HG03439 (cell line): ENCODE measurements around the gene TASOR2.
A peak's percentile ranks its signal among the peaks of the same experiment; 100 is the strongest.

Experiments
- ATAC-seq: cut with Tn5 transposase; IDR thresholded peaks from one replicate; pipeline ENCODE4 v1.9.1; 2021; ENCODE audit warnings: mild to moderate bottlenecking, moderate library complexity; ENCODE audit not compliant: unreplicated experiment

Gene TASOR2

GRCh38 chr10:5656737-5657579, 27.7 kb upstream of the TASOR2 start:
- no peak for ATAC-seq

GRCh38 chr10:5658871-5659618, 25.6 kb upstream of the TASOR2 start:
- ATAC-seq: no peak

DNA sequence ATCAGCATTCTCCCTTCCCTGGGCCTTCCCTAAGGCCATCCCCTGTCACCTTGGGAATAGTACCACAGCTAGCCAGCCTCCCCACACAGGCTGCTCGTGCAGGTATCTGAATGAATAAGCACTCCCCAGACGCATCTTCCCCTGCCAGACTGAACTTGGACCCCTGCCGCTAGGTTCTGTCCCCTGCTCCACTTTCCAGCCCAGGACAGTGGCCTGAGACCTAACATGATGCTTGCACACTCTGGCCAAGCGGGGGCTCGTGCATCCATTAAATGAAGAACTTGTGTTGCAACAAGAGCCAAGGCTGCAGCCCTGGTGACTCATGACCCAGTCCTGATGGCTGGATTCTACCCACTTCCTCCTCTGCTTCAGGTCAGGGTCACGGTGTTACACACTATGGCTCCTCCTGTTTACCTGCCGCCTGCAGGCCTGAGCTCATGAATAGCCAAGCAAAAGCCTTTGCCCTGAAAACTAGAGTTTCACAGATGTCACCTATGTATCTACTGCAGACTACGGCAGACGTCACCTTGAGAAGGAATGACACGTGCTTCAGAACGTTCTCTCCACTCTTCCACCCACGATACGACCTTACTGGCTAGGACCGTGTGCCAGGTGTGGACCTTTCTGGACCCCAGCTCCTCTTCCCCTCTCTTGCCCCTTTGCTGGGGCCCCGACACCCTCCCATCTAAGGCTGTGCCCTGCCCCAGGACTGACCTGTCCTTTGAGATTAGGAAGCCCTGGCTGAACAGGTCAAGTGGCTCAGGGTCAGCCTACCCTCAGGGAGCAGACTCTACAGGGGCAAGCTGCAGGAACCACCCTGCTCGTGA, 24.7 kb upstream of the TASOR2 start:
- ATAC-seq: peak; percentile 49

DNA sequence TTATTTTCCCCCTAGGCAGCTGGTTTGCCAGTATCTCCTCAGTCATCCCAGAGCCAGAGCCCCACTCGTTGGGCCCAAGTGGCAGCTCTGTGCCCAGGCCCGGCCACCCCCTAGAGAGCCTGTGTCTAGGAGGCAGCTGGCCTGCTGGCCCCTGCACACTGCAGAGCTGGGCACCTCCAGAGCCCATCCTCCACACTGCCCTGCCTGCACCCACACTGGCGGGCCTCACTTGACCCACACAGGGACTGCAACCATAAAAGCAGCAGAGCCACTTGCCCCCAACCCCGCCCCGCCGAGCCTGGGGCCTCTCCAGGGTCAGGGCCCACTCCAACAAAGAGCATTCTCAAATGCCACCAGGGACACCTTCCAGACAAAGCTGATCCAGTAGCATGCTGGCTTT, 23.6 kb upstream of the TASOR2 start:
- no peak for ATAC-seq

DNA sequence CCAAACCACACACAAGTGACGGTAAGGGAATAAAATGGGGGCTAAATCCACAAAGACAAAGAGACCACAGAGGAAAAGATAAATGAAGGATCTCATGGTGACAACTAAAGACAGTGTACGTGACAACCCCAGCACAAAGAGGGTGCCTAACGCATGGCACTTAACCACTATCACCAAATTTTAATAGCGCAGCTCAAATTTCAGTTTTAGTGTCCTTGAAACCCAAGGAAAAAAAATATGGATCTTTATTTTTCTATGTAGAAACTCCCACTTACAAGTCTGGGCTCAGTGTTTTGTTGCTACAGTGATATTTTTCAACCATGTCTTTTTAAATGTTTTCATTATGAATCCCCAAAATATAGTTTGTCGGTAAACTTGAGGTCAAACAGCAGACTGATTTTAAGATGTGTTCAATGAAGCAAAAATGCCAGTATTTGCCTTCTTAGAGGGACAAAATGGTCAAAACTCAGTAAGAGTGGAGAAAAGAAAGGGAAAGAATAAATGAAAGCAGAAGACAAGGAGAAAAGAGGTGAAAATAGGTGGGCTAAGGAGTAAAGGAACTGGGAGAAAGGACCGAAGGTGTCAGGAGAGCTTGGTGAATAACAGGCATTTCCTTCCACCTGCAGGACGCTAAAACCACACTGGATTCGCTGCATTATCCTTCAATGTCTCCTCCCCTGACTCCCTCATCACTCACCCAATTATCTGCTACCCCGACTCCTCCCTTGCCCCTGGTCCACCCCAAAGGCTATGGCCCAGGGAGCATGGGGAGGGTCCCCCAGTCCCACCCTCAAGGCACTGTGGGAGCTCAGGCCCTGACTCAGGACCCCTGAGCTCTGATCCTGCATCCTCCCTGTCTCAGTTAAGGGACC, 21.7 kb upstream of the TASOR2 start:
- no peak for ATAC-seq

DNA sequence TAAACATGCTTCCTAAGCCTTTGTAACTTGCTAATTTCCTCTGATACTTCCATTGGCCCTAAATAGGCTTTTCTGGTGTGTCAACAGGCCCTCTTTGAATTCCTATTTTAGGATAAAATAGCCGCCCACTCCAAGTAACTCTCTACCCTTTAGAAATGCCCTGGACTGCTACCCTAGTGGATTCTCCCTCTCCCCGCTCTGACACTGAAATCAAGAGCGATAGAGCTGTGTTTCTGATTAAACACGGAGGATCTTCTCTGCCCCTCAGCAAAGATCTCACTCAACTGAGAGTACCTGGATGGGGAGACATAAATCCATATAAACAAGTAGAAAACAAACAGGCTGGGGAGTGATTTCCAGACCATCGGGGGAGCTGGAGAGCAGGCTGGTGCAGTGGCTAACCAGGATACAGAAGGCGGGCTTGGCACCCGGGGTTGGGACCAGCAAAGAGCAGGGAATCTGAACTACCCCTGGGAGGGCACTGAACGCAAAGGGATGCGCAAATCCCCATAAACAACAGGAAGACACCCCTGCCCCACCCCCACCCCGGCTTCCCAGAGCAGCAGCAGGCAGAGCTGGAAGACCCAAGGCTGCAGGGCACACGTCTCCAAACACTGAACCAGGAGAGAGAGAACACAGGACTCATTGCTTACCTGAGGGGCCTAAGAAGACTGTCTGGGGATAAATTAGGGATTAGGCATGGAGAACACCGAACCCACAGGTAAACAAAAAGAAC, 20.8 kb upstream of the TASOR2 start:
- ATAC-seq: no peak

GRCh38 chr10:5665373-5666007, 19.1 kb upstream of the TASOR2 start:
- no peak for ATAC-seq

DNA sequence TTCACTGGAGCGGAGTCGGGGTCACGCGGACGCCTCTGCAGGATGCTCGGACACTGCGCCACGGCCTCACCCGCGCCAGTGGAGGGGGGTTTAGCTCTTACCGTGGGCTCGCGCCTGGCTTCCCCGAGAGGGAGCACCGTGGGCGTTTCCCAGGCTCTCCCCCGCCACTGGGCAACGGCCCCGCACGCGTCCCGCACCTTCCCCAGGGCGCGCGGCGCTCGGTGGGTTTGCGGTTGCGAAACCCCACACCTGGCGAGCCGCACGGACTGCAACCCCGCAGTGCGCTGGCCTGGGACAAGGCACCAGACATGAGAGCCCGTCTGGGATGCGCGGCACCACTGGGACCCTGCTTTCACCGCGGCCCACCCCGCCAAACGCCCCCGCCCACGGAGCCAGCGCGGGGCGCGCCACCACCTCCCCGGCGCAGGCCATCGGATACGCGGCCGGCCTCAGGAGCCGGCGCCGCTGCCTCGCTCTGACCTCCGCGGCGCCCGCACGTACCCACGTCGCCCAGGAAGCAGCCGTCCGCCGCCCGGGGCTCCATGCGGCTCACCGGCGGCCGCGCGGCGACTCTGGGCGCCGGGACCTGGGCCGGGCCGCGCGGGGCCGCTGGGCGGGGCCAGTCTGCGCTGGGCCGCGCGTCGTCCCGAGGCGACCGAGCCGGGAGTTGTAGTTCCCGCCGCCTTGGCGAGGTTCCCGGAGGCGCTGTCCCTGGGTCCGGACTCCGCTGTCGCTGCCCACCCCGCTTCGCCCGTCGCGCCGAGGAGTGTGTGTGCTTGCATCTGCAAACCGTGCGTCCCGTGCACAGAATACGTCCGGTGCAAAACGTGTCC, 18.4 kb upstream of the TASOR2 start, which contains the start of gene ASB13:
Gene ASB13, minus strand, starts transcription at position 588 of the 833 bp plus-strand sequence. Its CDS starts 44 bp downstream, at position 544.
- peak; percentile 48 for ATAC-seq

- ATAC-seq: no peak
Observed at GRCh38 chr10:5666841-5667630, 17.6 kb upstream of the TASOR2 start.

GRCh38 chr10:5668429-5668828, 16.2 kb upstream of the TASOR2 start:
- no peak for ATAC-seq

DNA sequence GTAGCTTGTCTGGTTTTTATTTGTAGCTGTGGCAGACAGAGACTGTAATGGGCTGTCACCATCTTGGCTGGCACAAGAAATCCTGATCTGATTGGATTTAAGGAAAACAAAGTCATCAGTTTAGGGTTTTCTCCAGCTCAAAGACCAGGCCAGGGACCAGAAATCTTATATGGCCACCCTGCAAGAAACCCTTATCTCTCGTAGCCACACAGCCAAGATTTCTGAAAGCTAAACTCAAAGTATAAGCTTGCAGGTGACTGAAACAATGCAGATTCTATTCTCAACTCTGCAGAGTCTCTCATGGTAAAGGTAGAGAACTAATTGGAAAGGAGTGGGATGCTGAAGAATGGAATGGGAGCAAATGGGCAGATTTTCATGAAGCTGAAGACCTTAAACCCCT, 15.0 kb upstream of the TASOR2 start:
- ATAC-seq: no peak

DNA sequence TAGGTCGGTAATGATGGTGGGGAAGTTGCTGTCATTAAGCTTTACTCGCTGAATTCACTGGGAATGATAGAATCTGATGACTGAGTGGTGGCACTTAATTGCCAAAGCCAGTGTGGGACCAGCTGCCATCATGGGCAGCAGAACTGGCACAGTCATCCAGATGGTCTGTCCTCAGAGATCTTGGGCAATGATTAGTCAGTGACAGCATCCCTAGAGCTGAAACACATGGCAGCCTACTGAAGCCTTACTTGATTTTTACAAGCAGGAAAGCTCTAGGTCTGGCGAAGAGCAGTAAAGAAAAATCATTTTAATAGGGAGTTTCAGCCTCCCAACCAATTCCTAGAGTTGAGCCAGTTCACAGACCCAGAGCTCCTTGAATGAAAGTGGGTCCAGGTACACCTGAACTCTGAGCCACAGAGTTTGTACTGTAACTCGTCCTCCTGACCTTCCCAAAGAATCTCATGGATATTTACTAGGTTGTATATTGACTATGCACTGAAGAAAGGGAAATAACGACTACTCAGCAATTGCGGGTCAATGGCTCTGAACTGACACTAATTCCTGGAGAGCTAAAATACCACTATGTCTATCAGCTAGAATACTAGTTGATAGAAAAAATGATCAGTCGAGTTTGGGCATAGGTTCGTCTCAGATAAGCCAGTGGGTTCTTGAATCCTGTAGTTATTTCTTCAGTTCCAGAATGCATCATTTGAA, 13.8 kb upstream of the TASOR2 start:
- no peak for ATAC-seq

GRCh38 chr10:5678397-5679036, 6.1 kb upstream of the TASOR2 start:
- no peak for ATAC-seq

DNA sequence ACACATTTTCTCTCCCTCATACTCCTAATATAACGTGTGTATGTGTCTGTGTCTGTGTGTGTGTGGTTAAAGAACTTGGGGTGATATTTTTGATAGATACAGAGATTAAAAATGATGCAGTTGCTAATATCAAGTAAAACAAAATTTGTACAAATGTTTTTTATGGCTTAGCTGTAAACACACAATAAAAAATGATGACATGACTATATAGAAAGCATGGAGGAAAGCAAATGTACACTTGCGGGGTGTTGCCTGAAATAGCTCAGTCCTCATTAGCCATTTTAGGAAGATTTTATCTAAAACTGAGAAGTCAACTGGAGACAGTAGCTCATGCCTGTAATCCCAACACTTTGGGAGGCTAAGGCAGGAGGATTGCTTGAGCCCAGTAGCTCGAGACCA, 5.6 kb upstream of the TASOR2 start:
- ATAC-seq: no peak

DNA sequence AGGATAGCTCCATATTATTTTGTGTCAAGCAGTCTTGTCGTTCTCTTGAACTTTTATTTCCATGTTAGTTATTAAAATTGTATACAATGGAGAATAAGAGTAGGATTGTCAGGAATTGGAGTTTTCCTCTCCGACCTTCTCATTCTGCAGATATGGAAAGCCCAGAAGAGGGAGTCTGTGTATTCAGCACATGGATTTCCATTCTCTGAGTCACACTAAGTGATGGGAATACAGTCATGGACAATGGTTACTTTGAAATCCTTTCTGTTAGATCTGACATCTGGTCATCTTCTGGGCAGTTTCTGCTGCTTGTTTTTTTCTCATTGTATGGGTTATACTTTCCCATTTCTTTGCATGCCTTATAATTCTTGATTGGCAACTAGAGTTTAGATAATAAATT, 5.0 kb upstream of the TASOR2 start:
- ATAC-seq: no peak

DNA sequence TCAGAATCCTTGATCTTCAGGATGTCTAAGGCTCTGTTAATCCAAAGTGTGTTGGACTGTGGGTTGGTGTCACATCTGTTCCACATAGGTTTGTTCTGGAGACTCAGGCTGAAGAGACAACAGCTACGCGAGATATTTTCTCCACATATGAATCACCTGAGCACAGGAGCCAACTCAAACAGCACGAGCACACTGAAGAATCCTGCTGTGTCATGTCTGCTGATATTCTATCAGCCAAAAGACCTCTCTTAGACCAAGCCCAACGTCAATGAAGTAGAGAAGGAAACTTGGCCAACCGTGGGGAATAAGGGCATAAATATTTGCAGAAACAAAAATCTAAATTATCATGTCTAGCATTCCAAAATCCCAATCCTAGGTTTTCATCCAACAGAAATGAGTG, 2.7 kb upstream of the TASOR2 start:
- ATAC-seq: no peak
